ENCODE results near the gene OR10H4.

- no peak for TF ChIP-seq CTCF (IDR thresholded peaks at IDR 0.05)
- no peak for TF ChIP-seq POLR2A (IDR thresholded peaks at IDR 0.05)
Measured at GRCh38 chr19:15974856-15975255, 26.0 kb downstream of the OR10H4 start.
